Right kidney (tissue), 1 donor: ENCODE results near the gene CLDN14.

ENCODE experiments used
- DNase-seq: peaks from one replicate; pipeline ENCODE4 v3.0.0-alpha.2; 2016

Gene CLDN14

GRCh38 chr21:36471254-36471723, 8.6 kb downstream of the CLDN14 start:
- no peak for DNase-seq

- DNase-seq: no peak
Observed at GRCh38 chr21:36470294-36470693, 9.6 kb downstream of the CLDN14 start.

- DNase-seq: no peak
Observed at GRCh38 chr21:36466061-36466511, 13.8 kb downstream of the CLDN14 start.

- DNase-seq: peak; percentile 11
Observed at GRCh38 chr21:36465478-36465877, 14.4 kb downstream of the CLDN14 start.

- peak; percentile 8 for DNase-seq
Observed at GRCh38 chr21:36464590-36464989, 15.3 kb downstream of the CLDN14 start.

GRCh38 chr21:36463991-36464390, 15.9 kb downstream of the CLDN14 start:
- DNase-seq: peak; percentile 7

GRCh38 chr21:36463204-36463603, 16.7 kb downstream of the CLDN14 start:
- DNase-seq: no peak

GRCh38 chr21:36461918-36462486, 17.9 kb downstream of the CLDN14 start:
- peak; percentile 16 for DNase-seq

- DNase-seq: no peak
Observed at GRCh38 chr21:36461277-36461917, 18.5 kb downstream of the CLDN14 start.

GRCh38 chr21:36460866-36461265, 19.1 kb downstream of the CLDN14 start:
- DNase-seq: no peak

- DNase-seq: no peak
Observed at GRCh38 chr21:36459098-36459497, 20.8 kb downstream of the CLDN14 start.

GRCh38 chr21:36456729-36457414, 23.1 kb downstream of the CLDN14 start:
- no peak for DNase-seq

- peak; percentile 35 for DNase-seq
Observed at GRCh38 chr21:36454706-36455105, 25.2 kb downstream of the CLDN14 start.

- DNase-seq: peak; percentile 68
Observed at GRCh38 chr21:36454093-36454531, 25.8 kb downstream of the CLDN14 start.

- DNase-seq: no peak
Observed at GRCh38 chr21:36452281-36452825, 27.6 kb downstream of the CLDN14 start.

GRCh38 chr21:36451506-36451905, 28.4 kb downstream of the CLDN14 start:
- DNase-seq: no peak

- DNase-seq: no peak
Observed at GRCh38 chr21:36450511-36450910, 29.4 kb downstream of the CLDN14 start.

- no peak for DNase-seq
Observed at GRCh38 chr21:36446301-36446700, 33.6 kb downstream of the CLDN14 start.

- DNase-seq: no peak
Observed at GRCh38 chr21:36441715-36442114, 38.2 kb downstream of the CLDN14 start.

- no peak for DNase-seq
Observed at GRCh38 chr21:36437745-36438128, 42.2 kb downstream of the CLDN14 start.

- DNase-seq: no peak
Observed at GRCh38 chr21:36436829-36437744, 42.8 kb downstream of the CLDN14 start.

GRCh38 chr21:36434144-36434543, 45.8 kb downstream of the CLDN14 start:
- DNase-seq: no peak
